Thyroid gland (tissue), 4 donors: Measurements from ENCODE around the gene LRRC39. TPM values are rescaled to one million over a fixed set of nuclear protein-coding genes. Genes with fewer than 3 reads are reported as not detected.

ENCODE experiments used
- DNase-seq, 2 donors: peaks; one replicate each; pipeline ENCODE4 v3.0.0-alpha.2; 2019
- H3K27ac ChIP-seq, 3 donors: fragments of 200-600 bp; sonication (generic); 1 replicate in 2 of 3; 2 replicates in 1 of 3; pipeline ENCODE4 v1.5.1; 2016 to 2019; ENCODE audit warnings: mild to moderate bottlenecking in 1 of 3, moderate library complexity in 1 of 3
- H3K27me3 ChIP-seq: fragments of 200-600 bp; sonication (generic); one replicate; pipeline ENCODE4 v1.5.1; 2019
- H3K36me3 ChIP-seq, 2 donors: fragments of 200-600 bp; sonication (generic); one replicate each; pipeline ENCODE4 v1.5.1; 2016 to 2019
- H3K4me1 ChIP-seq, 2 donors: fragments of 200-600 bp; sonication (generic); one replicate each; pipeline ENCODE4 v1.5.1; 2017 to 2019
- H3K4me3 ChIP-seq, 3 donors: fragments of 200-600 bp; sonication (generic); replicated peaks in 1 of 3; 1 replicate in 2 of 3; 2 replicates in 1 of 3; pipeline ENCODE4 v1.5.1; 2016; ENCODE audit warnings: mild to moderate bottlenecking in 1 of 3
- H3K9me3 ChIP-seq: fragments of 200-600 bp; sonication (generic); one replicate; pipeline ENCODE4 v1.5.1; 2017
- POLR2A ChIP-seq, 2 donors: fragments of 450-650 bp; IDR thresholded peaks; one replicate each; pipeline ENCODE4 v1.6.1; 2017; ENCODE audit warnings: antibody characterized with exemption in 2 of 2, mild to moderate bottlenecking in 2 of 2, moderate library complexity in 1 of 2
- WGBS, 2 donors: methylation state at CpG; one replicate each; pipeline ENCODE4 v1.1.5; 2017; 5-methylcytosine and 5-hydroxymethylcytosine counted together
- intact Hi-C: fragments of 100-400 bp; cut with DNase I; formaldehyde crosslinking; loops from one replicate; pipeline ENCODE4 v1.15.1; 2023
- total RNA-seq, 4 donors: library from RNA; depleted of rRNA; stranded (reverse); fragments of >200 nt; gene quantifications; one replicate each; pipeline ENCODE4 v1.2.3, GENCODE V29; 2016
- TF ChIP-seq, protein P1 (sequence below), 6 experiments: fragments of 200-600 bp in 3 of 6; fragments of 450-650 bp in 3 of 6; sonication (generic) in 3 of 6; IDR thresholded peaks; one replicate each; pipeline ENCODE4 v1.5.1; 2016 to 2019; ENCODE audit warnings: antibody characterized with exemption in 6 of 6, mild to moderate bottlenecking in 2 of 6, inconsistent platforms in 1 of 6, moderate library complexity in 1 of 6

Gene LRRC39
- total RNA-seq, 4 donors from 2014 or later = 0.39 to 3.6 (median 2.3) TPM

DNA sequence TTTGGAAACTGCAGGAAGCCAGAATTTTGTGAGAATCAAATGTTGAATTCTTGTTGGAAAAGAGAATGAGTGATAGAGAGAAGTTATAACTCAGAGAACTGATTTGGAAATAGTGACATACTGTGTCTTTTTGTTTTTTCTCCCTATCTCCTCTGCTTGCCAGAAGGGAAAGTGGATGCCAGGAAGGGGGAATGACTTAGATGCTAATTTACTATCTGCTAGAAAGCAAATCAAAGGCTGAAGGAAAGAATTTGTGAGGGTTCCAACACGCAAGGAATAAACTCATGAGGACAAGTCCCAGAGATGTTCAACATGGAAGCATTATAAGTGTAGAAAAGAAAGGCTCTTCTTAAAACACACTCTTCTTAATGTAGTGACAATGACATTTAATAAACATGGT is 20.5 kb upstream of the LRRC39 start:
- no peak for TF ChIP-seq POLR2A (IDR thresholded peaks at IDR 0.05)
- TF ChIP-seq, protein P1, sequence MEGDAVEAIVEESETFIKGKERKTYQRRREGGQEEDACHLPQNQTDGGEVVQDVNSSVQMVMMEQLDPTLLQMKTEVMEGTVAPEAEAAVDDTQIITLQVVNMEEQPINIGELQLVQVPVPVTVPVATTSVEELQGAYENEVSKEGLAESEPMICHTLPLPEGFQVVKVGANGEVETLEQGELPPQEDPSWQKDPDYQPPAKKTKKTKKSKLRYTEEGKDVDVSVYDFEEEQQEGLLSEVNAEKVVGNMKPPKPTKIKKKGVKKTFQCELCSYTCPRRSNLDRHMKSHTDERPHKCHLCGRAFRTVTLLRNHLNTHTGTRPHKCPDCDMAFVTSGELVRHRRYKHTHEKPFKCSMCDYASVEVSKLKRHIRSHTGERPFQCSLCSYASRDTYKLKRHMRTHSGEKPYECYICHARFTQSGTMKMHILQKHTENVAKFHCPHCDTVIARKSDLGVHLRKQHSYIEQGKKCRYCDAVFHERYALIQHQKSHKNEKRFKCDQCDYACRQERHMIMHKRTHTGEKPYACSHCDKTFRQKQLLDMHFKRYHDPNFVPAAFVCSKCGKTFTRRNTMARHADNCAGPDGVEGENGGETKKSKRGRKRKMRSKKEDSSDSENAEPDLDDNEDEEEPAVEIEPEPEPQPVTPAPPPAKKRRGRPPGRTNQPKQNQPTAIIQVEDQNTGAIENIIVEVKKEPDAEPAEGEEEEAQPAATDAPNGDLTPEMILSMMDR (IDR thresholded peaks at IDR 0.05) = no peak
- WGBS, 2 donors = 94 to 98% methylated on average over 1 of the region's 1 CpG
- H3K9me3 ChIP-seq = no peaks in the 10 kb centered on the region
- no peak overlapping the region for H3K27ac ChIP-seq
- H3K4me1 ChIP-seq = no peaks in the 10 kb centered on the region
- intact Hi-C loops = no loop called here
- no peak overlapping the region for H3K4me3 ChIP-seq
- peaks cover 7 to 11% of the 10 kb centered on the region in 2 donors for H3K36me3 ChIP-seq
- H3K27me3 ChIP-seq = no peaks in the 10 kb centered on the region
- DNase-seq = no peak

DNA sequence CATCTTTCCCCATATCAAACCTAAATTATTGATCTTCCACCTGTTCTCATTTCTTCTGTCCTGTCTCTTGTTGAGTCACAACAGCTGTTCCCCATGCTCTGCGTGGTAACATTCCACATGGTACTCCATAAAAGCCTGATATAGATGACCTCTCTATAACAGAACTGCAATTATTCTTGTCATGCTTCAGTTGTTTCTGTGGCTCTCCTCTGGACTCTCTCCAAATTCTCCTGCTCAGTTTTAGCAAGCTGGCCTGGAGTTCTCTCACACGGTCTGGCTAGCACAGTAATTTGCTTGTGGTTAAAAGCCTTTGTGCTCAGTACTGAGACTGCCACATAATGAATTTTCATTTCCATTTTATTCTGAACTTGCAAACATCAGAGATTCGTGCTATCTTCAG is 10.6 kb upstream of the LRRC39 start:
- intact Hi-C loops = no loop called here
- DNase-seq = peak; percentile 68 to 74
- no peaks in the 10 kb centered on the region for H3K27me3 ChIP-seq
- H3K9me3 ChIP-seq = no peaks in the 10 kb centered on the region
- WGBS, 2 donors = 18 to 32% methylated on average over 3 of the region's 3 CpGs
- H3K4me3 ChIP-seq = no peak overlapping the region
- peaks cover 14 to 22% of the 10 kb centered on the region in 2 donors for H3K4me1 ChIP-seq
- peak overlapping the region; percentile 53 to 85 (median 80) for H3K27ac ChIP-seq
- TF ChIP-seq POLR2A (IDR thresholded peaks at IDR 0.05) = no peak
- TF ChIP-seq, protein P1 (IDR thresholded peaks at IDR 0.05) = no peak
- H3K36me3 ChIP-seq = no peaks in the 10 kb centered on the region

DNA sequence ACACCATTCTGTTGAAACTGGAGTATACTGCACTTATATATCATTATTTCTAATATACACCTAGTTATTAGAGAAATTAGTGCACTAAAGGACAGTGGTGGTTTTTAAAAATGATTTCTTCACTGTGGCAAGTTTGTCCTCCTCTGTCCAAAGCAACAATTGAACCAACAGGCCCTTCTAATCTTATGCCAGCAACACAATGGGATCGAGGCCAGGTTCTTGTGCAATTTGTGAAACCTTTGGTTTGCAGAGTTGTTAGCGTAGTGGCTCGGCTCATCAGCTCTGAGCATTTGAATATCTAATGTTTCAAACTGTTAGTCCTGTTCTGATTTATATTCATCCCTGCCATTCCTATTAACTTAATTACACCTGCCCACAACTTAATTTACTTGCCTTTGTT is 9.9 kb upstream of the LRRC39 start:
- H3K4me1 ChIP-seq = peaks cover 14 to 22% of the 10 kb centered on the region in 2 donors
- H3K27ac ChIP-seq = peak overlapping the region; percentile 53 to 85 (median 80)
- 28 to 36% methylated on average over 3 of the region's 3 CpGs for WGBS, 2 donors
- no peaks in the 10 kb centered on the region for H3K9me3 ChIP-seq
- no peak overlapping the region for H3K4me3 ChIP-seq
- H3K36me3 ChIP-seq = no peaks in the 10 kb centered on the region
- intact Hi-C loops = no loop called here
- no peaks in the 10 kb centered on the region for H3K27me3 ChIP-seq
- TF ChIP-seq POLR2A (IDR thresholded peaks at IDR 0.05) = no peak
- TF ChIP-seq, protein P1 (IDR thresholded peaks at IDR 0.05) = no peak
- peak; percentile 85 to 93 for DNase-seq

GRCh38 chr1:100184536-100184935 is 6.5 kb upstream of the LRRC39 start:
- no peaks in the 10 kb centered on the region for H3K36me3 ChIP-seq
- TF ChIP-seq, protein P1 (IDR thresholded peaks at IDR 0.05) = no peak
- TF ChIP-seq POLR2A (IDR thresholded peaks at IDR 0.05) = no peak
- no peaks in the 10 kb centered on the region for H3K27me3 ChIP-seq
- no peaks in the 10 kb centered on the region for H3K9me3 ChIP-seq
- peaks cover 14 to 19% of the 10 kb centered on the region in 2 donors for H3K4me1 ChIP-seq
- 38 to 50% methylated on average over 1 of the region's 1 CpG for WGBS, 2 donors
- no peak overlapping the region for H3K27ac ChIP-seq
- intact Hi-C loops = no loop called here
- DNase-seq = no peak
- H3K4me3 ChIP-seq = no peak overlapping the region

DNA sequence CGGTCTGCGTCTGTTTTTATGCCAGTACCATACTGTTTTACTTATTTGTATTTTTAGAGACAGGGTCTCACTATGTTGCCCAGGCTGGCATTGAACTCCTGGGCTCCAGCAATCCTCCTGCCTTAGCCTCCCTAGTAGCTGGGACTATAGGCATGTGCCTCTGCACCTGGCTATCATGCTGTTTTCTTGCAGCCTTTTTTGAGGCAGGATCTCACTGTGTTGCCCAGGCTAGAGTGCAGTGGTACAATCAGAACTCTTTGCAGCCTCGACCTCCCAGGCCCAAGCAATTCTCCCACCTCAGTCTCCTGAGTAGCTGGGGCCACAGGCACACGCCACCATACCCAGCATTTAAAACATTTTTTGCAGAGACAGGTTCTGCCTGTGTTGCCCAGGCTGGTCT is 5.3 kb upstream of the LRRC39 start:
- WGBS, 2 donors = 96 to 97% methylated on average over 3 to 4 of the region's 4 CpGs

More for the DNA sequence above, 5.3 kb upstream of the LRRC39 start:
- intact Hi-C loops = no loop called here
- no peaks in the 10 kb centered on the region for H3K9me3 ChIP-seq
- no peak overlapping the region for H3K27ac ChIP-seq
- TF ChIP-seq POLR2A (IDR thresholded peaks at IDR 0.05) = no peak
- TF ChIP-seq, protein P1 (IDR thresholded peaks at IDR 0.05) = no peak
- DNase-seq = no peak
- no peaks in the 10 kb centered on the region for H3K36me3 ChIP-seq
- no peak overlapping the region for H3K4me3 ChIP-seq
- H3K27me3 ChIP-seq = no peaks in the 10 kb centered on the region
- H3K4me1 ChIP-seq = peaks cover 8 to 10% of the 10 kb centered on the region in 2 donors
